PFSK-1 (cell line): ENCODE results near the gene BRSK2.

Source experiments
- POLR2AphosphoS5 ChIP-seq: IDR thresholded peaks from 2 replicates; pipeline ENCODE4 v1.6.1; 2012; ENCODE audit warnings: low read depth, mild to moderate bottlenecking, control low read depth, low read length, moderate library complexity
- REST ChIP-seq, 2 experiments: IDR thresholded peaks; 2 replicates each; pipeline versions ENCODE4 v1.6.1 to v1.8.0; 2011 to 2012; ENCODE audit warnings: low read depth in 2 of 2, low read length in 2 of 2, control low read depth in 1 of 2, inconsistent platforms in 1 of 2, mild to moderate bottlenecking in 1 of 2, moderate library complexity in 1 of 2; ENCODE audit not compliant: insufficient read depth in 1 of 2
- SIN3A ChIP-seq: IDR thresholded peaks from 2 replicates; pipeline ENCODE4 v1.6.1; 2012; ENCODE audit warnings: mild to moderate bottlenecking, low read length, moderate library complexity, borderline replicate concordance; ENCODE audit not compliant: insufficient read depth

GRCh38 chr11:1403721-1404460 lies 14.2 kb downstream of the BRSK2 start:
- no peak for TF ChIP-seq POLR2AphosphoS5
- TF ChIP-seq SIN3A: no peak
- no peak for TF ChIP-seq REST (IDR thresholded peaks at IDR 0.05; ENCODE audit: insufficient read depth in 1 of 2, low read depth in 2 of 2, low read length in 2 of 2)
